ENCODE results near the gene BMPR1A.

Gene BMPR1A

GRCh38 chr10:86964061-86964846 lies 207.8 kb downstream of the BMPR1A start:
- TF ChIP-seq CTCF (IDR thresholded peaks at IDR 0.05; ENCODE audit: extremely low read depth, insufficient read depth, missing control alignments), result no peak
- in situ Hi-C loops (cut with MboI; ENCODE audit: low pct_unique_long_range_greater_than_20kb, low sequenced_read_pairs, unreplicated experiment), result no loop called here
- DNase-seq (ENCODE audit: low spot score), result no peak

- in situ Hi-C loops (cut with MboI; ENCODE audit: low pct_unique_long_range_greater_than_20kb, low sequenced_read_pairs, unreplicated experiment), result no loop called here
- DNase-seq (ENCODE audit: low spot score), result no peak
- no peak for TF ChIP-seq CTCF (IDR thresholded peaks at IDR 0.05; ENCODE audit: extremely low read depth, insufficient read depth, missing control alignments)
These were observed 208.4 kb downstream of the BMPR1A start for GRCh38 chr10:86964847-86965190.

- in situ Hi-C loops (cut with MboI; ENCODE audit: low pct_unique_long_range_greater_than_20kb, low sequenced_read_pairs, unreplicated experiment), result no loop called here
- no peak for DNase-seq (ENCODE audit: low spot score)
- no peak for TF ChIP-seq CTCF (IDR thresholded peaks at IDR 0.05; ENCODE audit: extremely low read depth, insufficient read depth, missing control alignments)
These were observed 209.7 kb downstream of the BMPR1A start for GRCh38 chr10:86965986-86966654.

- in situ Hi-C loops (cut with MboI; ENCODE audit: low pct_unique_long_range_greater_than_20kb, low sequenced_read_pairs, unreplicated experiment), result no loop called here
- TF ChIP-seq CTCF (IDR thresholded peaks at IDR 0.05; ENCODE audit: extremely low read depth, insufficient read depth, missing control alignments), result no peak
- DNase-seq (ENCODE audit: low spot score), result peak; percentile 26
These were observed 211.1 kb downstream of the BMPR1A start for GRCh38 chr10:86967481-86967941.

- in situ Hi-C loops (cut with MboI; ENCODE audit: low pct_unique_long_range_greater_than_20kb, low sequenced_read_pairs, unreplicated experiment), result no loop called here
- TF ChIP-seq CTCF (IDR thresholded peaks at IDR 0.05; ENCODE audit: extremely low read depth, insufficient read depth, missing control alignments), result no peak
- peak; percentile 40 for DNase-seq (ENCODE audit: low spot score)
These were observed 212.0 kb downstream of the BMPR1A start, which contains the start of gene ADIRF for GRCh38 chr10:86968271-86968993. ADIRF (plus strand) TSS chr10:86968482; CDS start chr10:86968545, 63 bp downstream.

GRCh38 chr10:86968994-86969355 lies 212.6 kb downstream of the BMPR1A start:
- in situ Hi-C loops (cut with MboI; ENCODE audit: low pct_unique_long_range_greater_than_20kb, low sequenced_read_pairs, unreplicated experiment), result no loop called here
- peak; percentile 28 for DNase-seq (ENCODE audit: low spot score)
- TF ChIP-seq CTCF (IDR thresholded peaks at IDR 0.05; ENCODE audit: extremely low read depth, insufficient read depth, missing control alignments), result no peak

All from GM13977 (cell line).